Renal pelvis (tissue), 4 donors: ENCODE data around the gene CASTOR1. TPM values are rescaled to one million over a fixed set of nuclear protein-coding genes. Genes with fewer than 3 reads are reported as not detected.

Experiments
- DNase-seq: peaks from one replicate; pipeline ENCODE4 v3.0.0-alpha.2; 2013
- polyA plus RNA-seq, 3 donors: library from polyadenylated mRNA; unstranded; fragments of 120-200 nt; gene quantifications; one replicate each; pipeline ENCODE4 v1.2.1, GENCODE V29; 2013; ENCODE audit not compliant: insufficient read length in 3 of 3

The CASTOR1 gene
- polyA plus RNA-seq, 3 donors, result 12.9 to 14.5 (median 13.2) TPM

- no peak for DNase-seq
Measured at GRCh38 chr22:30286813-30287647, 2.3 kb downstream of the CASTOR1 start.

GRCh38 chr22:30286331-30286730 is 3.0 kb downstream of the CASTOR1 start:
- no peak for DNase-seq

- no peak for DNase-seq
Measured at GRCh38 chr22:30285846-30286200, 3.5 kb downstream of the CASTOR1 start.

GRCh38 chr22:30285176-30285845 is 4.0 kb downstream of the CASTOR1 start:
- no peak for DNase-seq

GRCh38 chr22:30284666-30285065 is 4.6 kb downstream of the CASTOR1 start:
- DNase-seq, result no peak

- DNase-seq, result no peak
Measured at GRCh38 chr22:30284172-30284571, 5.1 kb downstream of the CASTOR1 start.

GRCh38 chr22:30283342-30283741 is 6.0 kb downstream of the CASTOR1 start:
- DNase-seq, result no peak

GRCh38 chr22:30282616-30283046 is 6.7 kb downstream of the CASTOR1 start:
- no peak for DNase-seq

- no peak for DNase-seq
Measured at GRCh38 chr22:30280505-30280904, 8.8 kb downstream of the CASTOR1 start.

- DNase-seq, result no peak
Measured at GRCh38 chr22:30279932-30280331, 9.4 kb downstream of the CASTOR1 start.

- DNase-seq, result no peak
Measured at GRCh38 chr22:30279046-30279788, 10.1 kb downstream of the CASTOR1 start.

GRCh38 chr22:30277547-30278344 is 11.6 kb downstream of the CASTOR1 start:
- no peak for DNase-seq

- DNase-seq, result no peak
Measured at GRCh38 chr22:30276039-30276438, 13.3 kb downstream of the CASTOR1 start.

- DNase-seq, result no peak
Measured at GRCh38 chr22:30275625-30276024, 13.7 kb downstream of the CASTOR1 start.

GRCh38 chr22:30274437-30274812 is 14.9 kb downstream of the CASTOR1 start:
- DNase-seq, result no peak

- no peak for DNase-seq
Measured at GRCh38 chr22:30273711-30274436, 15.4 kb downstream of the CASTOR1 start.

GRCh38 chr22:30272781-30273601 is 16.3 kb downstream of the CASTOR1 start:
- no peak for DNase-seq

- DNase-seq, result no peak
Measured at GRCh38 chr22:30270832-30271231, 18.5 kb downstream of the CASTOR1 start.

- DNase-seq, result no peak
Measured at GRCh38 chr22:30268331-30268730, 21.0 kb downstream of the CASTOR1 start.
